Endothelial cell of umbilical vein (primary cell): Measurements from ENCODE around the gene OSBPL10. TPM values are rescaled to one million over a fixed set of nuclear protein-coding genes. Genes with fewer than 3 reads are reported as not detected.

Source experiments
- BruUV-seq: library from RNA; stranded (reverse); fragments of 400-500 nt; replicated peaks from 2 replicates; lab custom pipeline; 2021; lab: Mats Ljungman, UMichigan
- CTCF ChIA-PET: fragments of 300-600, 350-600 bp; sonication (Branson Sonifier 250); formaldehyde crosslinking; loops from one replicate; lab custom pipeline; 2021; ENCODE audit warnings: antibody characterized with exemption, inconsistent platforms; lab: Charles Lee
- POLR2A ChIA-PET: fragments of 300-600, 350-600 bp; sonication (Branson Sonifier 250); formaldehyde crosslinking; loops from one replicate; lab custom pipeline; 2021; ENCODE audit warnings: antibody characterized with exemption, inconsistent platforms; lab: Charles Lee
- DNase-seq: peaks from one replicate; pipeline ENCODE4 v3.0.0-alpha.2; 2011; ENCODE audit warnings: low read depth, low spot score
- FAIRE-seq: peaks from 2 replicates; lab custom pipeline; 2011; peaks lifted over from hg19 to GRCh38; lab: Jason Lieb, UNC
- H2AFZ ChIP-seq: 2 replicates; pipeline ENCODE4 v1.6.0; 2012; ENCODE audit warnings: low read depth, low read length, control low read depth, inconsistent platforms
- H3K27ac ChIP-seq: 2 replicates; pipeline ENCODE4 v1.5.1; 2011; ENCODE audit warnings: low read depth, mild to moderate bottlenecking, control low read depth, low read length, moderate library complexity; ENCODE audit not compliant: insufficient read depth
- H3K27me3 ChIP-seq, 2 experiments: 2 replicates each; pipeline versions ENCODE4 v1.6.0 to v1.6.1; 2011; ENCODE audit warnings: low read length in 2 of 2, mixed read lengths in 1 of 2; ENCODE audit not compliant: control insufficient read depth in 2 of 2, insufficient read depth in 2 of 2
- H3K36me3 ChIP-seq, 2 experiments: 2 replicates in 1 of 2; 3 replicates in 1 of 2; pipeline ENCODE4 v1.5.1; 2011; ENCODE audit warnings: low read length in 2 of 2, mild to moderate bottlenecking in 1 of 2, moderate library complexity in 1 of 2; ENCODE audit not compliant: control insufficient read depth in 2 of 2, insufficient read depth in 2 of 2; ENCODE audit errors: extremely low read depth in 1 of 2
- H3K4me1 ChIP-seq: 3 replicates; pipeline ENCODE4 v1.5.1; 2011; ENCODE audit warnings: mild to moderate bottlenecking, low read length; ENCODE audit not compliant: control insufficient read depth, insufficient read depth; ENCODE audit errors: extremely low read depth
- H3K4me2 ChIP-seq: 2 replicates; pipeline ENCODE4 v1.6.1; 2011; ENCODE audit warnings: low read length, control low read depth, mixed read lengths; ENCODE audit not compliant: insufficient read depth
- H3K4me3 ChIP-seq, 3 experiments: fragments of 200-600 bp in 1 of 3; sonication (generic), shearing (Covaris generic) in 1 of 3; replicated peaks in 1 of 3; 2 replicates each; pipeline ENCODE4 v1.5.1; 2011 to 2016; ENCODE audit warnings: control low read depth in 3 of 3, low read length in 3 of 3, mild to moderate bottlenecking in 2 of 3, inconsistent platforms in 1 of 3, low read depth in 1 of 3, moderate library complexity in 1 of 3; ENCODE audit not compliant: insufficient read depth in 1 of 3
- H3K79me2 ChIP-seq: 2 replicates; pipeline ENCODE4 v1.6.0; 2012; ENCODE audit warnings: low read length, inconsistent platforms; ENCODE audit not compliant: control insufficient read depth, insufficient read depth
- H3K9ac ChIP-seq: replicated peaks from 2 replicates; pipeline ENCODE3; 2011; ENCODE audit warnings: low read length, control low read depth; ENCODE audit not compliant: insufficient read depth; ENCODE audit errors: extremely low read depth
- H3K9me1 ChIP-seq: replicated peaks from 3 replicates; pipeline ENCODE4 v1.6.0; 2011; ENCODE audit warnings: mild to moderate bottlenecking, low read length; ENCODE audit not compliant: control insufficient read depth, insufficient read depth; ENCODE audit errors: extremely low read depth
- H3K9me3 ChIP-seq: replicated peaks from 2 replicates; pipeline ENCODE4 v1.5.1; 2012; ENCODE audit warnings: low read length, inconsistent platforms; ENCODE audit not compliant: control insufficient read depth, insufficient read depth
- H4K20me1 ChIP-seq: replicated peaks from 2 replicates; pipeline ENCODE3; 2011; ENCODE audit warnings: mild to moderate bottlenecking, low read length; ENCODE audit not compliant: control insufficient read depth, insufficient read depth; ENCODE audit errors: extremely low read depth
- EZH2 ChIP-seq: IDR thresholded peaks from 2 replicates; pipeline ENCODE4 v1.6.1; 2012; ENCODE audit warnings: borderline replicate concordance, low read depth, mild to moderate bottlenecking, moderate library complexity, low read length, inconsistent platforms; ENCODE audit not compliant: severe bottlenecking
- FOS ChIP-seq: IDR thresholded peaks from 2 replicates; pipeline ENCODE4 v1.6.1; 2011; ENCODE audit warnings: mild to moderate bottlenecking, low read length, moderate library complexity, borderline replicate concordance; ENCODE audit not compliant: insufficient read depth
- GATA2 ChIP-seq: IDR thresholded peaks from 2 replicates; pipeline ENCODE4 v1.7.0; 2011; ENCODE audit warnings: low read depth, mild to moderate bottlenecking, moderate library complexity, mixed read lengths, low read length; ENCODE audit not compliant: insufficient read length, insufficient read depth
- JUN ChIP-seq: IDR thresholded peaks from 2 replicates; pipeline ENCODE4 v1.6.1; 2011; ENCODE audit warnings: borderline replicate concordance, low read depth; ENCODE audit not compliant: insufficient read length, insufficient read depth
- MYC ChIP-seq: IDR thresholded peaks from one replicate; pipeline ENCODE4 v1.6.1; 2011; ENCODE audit warnings: mild to moderate bottlenecking, low read depth, low read length
- POLR2A ChIP-seq: IDR thresholded peaks from 2 replicates; pipeline ENCODE4 v1.6.1; 2012; ENCODE audit warnings: low read depth, mild to moderate bottlenecking, control low read depth, low read length
- POLR2AphosphoS5 ChIP-seq: IDR thresholded peaks from 2 replicates; pipeline ENCODE4 v1.6.1; 2012; ENCODE audit warnings: low read depth, mild to moderate bottlenecking, control low read depth, low read length, moderate library complexity; ENCODE audit not compliant: insufficient read depth
- dilution Hi-C: fragments of 300-500 bp; cut with MboI; formaldehyde crosslinking; loops from one replicate; pipeline ENCODE4 v1.15.0; 2019; ENCODE audit warnings: low sequenced_read_pairs; ENCODE audit not compliant: extremely low pct_ligation_motif_present
- intact Hi-C: fragments of 100-400 bp; cut with micrococcal nuclease; formaldehyde crosslinking; loops from one replicate; pipeline ENCODE4 v1.10.0; 2022
- polyA plus RNA-seq, 4 experiments: library from polyadenylated mRNA; depleted of rRNA in 3 of 4; stranded (reverse) in 3 of 4; unstranded in 1 of 4; fragments of >200 nt; gene quantifications; 2 replicates each; pipeline versions ENCODE4 v1.2.1 to v1.2.3, GENCODE V29; 2011 to 2012; ENCODE audit warnings: missing spikeins in 1 of 4
- total RNA-seq: library from RNA; stranded (reverse); gene quantifications from 2 replicates; pipeline ENCODE4 v1.2.3, GENCODE V29; 2021
- TF ChIP-seq, protein P1 (sequence below), 2 donors: IDR thresholded peaks; 1 replicate in 1 of 2; 2 replicates in 1 of 2; pipeline ENCODE4 v1.5.1; 2011; ENCODE audit warnings: low read length in 2 of 2, mild to moderate bottlenecking in 2 of 2, moderate library complexity in 2 of 2, control low read depth in 1 of 2, inconsistent platforms in 1 of 2, low read depth in 1 of 2; ENCODE audit not compliant: insufficient read depth in 1 of 2; ENCODE audit errors: extremely low read depth in 1 of 2
- TF ChIP-seq, protein P2 (sequence below): IDR thresholded peaks from 2 replicates; pipeline ENCODE4 v1.6.1; 2011; ENCODE audit not compliant: insufficient read depth, insufficient read length

The OSBPL10 gene
- total and polyA plus RNA-seq, 2 donors (not counting 3 experiments of a cell fraction or from before 2014, with no cell fraction given): 10.8 to 47.6 TPM

DNA sequence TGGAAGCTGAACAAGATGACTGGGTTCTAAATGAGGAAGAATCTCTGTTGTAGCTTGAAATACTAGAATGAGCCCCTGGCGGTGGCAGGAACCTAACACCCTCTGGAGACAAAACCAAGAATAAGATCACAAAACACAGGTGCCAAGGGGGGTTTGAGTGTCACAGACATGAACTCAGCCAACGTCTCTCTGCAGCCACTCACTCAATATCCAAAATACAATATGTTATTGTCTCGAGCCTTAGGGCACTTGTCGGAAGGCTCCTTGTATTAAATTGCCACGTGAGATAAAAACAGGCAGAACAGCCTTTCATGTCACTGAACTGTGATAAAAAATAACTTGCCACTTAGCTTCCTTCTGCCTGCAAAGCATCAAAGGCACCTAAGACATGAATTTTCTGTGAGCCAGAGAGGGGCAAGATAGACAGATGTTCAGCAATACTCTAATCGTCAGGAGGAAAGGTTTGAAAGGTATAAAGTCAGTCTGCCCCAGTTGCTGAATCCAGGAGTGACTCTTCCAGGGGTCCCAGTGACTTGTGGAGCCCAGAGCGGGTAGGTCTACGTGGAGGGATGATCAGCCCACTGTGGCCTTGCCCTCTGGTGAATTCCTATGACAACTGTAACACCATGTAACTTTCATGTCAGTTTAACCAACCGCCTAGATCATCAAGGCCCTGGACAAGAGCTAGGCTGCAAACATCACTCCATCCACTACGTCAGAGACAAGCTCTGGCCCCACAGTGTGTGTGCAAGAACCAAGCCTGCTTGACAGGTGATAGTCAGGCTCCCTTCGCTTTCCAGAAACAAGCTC, 165.2 kb downstream of the OSBPL10 start:
- H3K27ac ChIP-seq: no peak overlapping the region
- no peaks in the 10 kb centered on the region for H3K27me3 ChIP-seq
- DNase-seq: no peak
- no peaks in the 10 kb centered on the region for H3K36me3 ChIP-seq
- intact Hi-C loops (no loop called here), dilution Hi-C loops (no loop called here)
- H4K20me1 ChIP-seq: no peaks in the 10 kb centered on the region
- H3K4me1 ChIP-seq: no peaks in the 10 kb centered on the region
- no peak overlapping the region for H3K9ac ChIP-seq
- no peaks in the 10 kb centered on the region for H3K79me2 ChIP-seq
- BruUV-seq: no TSS peak
- H3K4me3 ChIP-seq: no peak overlapping the region
- CTCF ChIA-PET: interaction anchor here (0.7 to 0.9 kb wide), 2 partner anchors 11 to 205 kb away, joined by 3 read pairs; no protein-coding TSS in a partner anchor
- TF ChIP-seq, protein P1, sequence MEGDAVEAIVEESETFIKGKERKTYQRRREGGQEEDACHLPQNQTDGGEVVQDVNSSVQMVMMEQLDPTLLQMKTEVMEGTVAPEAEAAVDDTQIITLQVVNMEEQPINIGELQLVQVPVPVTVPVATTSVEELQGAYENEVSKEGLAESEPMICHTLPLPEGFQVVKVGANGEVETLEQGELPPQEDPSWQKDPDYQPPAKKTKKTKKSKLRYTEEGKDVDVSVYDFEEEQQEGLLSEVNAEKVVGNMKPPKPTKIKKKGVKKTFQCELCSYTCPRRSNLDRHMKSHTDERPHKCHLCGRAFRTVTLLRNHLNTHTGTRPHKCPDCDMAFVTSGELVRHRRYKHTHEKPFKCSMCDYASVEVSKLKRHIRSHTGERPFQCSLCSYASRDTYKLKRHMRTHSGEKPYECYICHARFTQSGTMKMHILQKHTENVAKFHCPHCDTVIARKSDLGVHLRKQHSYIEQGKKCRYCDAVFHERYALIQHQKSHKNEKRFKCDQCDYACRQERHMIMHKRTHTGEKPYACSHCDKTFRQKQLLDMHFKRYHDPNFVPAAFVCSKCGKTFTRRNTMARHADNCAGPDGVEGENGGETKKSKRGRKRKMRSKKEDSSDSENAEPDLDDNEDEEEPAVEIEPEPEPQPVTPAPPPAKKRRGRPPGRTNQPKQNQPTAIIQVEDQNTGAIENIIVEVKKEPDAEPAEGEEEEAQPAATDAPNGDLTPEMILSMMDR (IDR thresholded peaks at IDR 0.05; ENCODE audit: extremely low read depth in 1 of 2, insufficient read depth in 1 of 2, low read depth in 1 of 2, low read length in 2 of 2): no peak
- TF ChIP-seq, protein P2, sequence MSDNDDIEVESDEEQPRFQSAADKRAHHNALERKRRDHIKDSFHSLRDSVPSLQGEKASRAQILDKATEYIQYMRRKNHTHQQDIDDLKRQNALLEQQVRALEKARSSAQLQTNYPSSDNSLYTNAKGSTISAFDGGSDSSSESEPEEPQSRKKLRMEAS: no peak
- TF ChIP-seq GATA2 (no peak), EZH2 (no peak), FOS (no peak), POLR2A (no peak), POLR2AphosphoS5 (no peak), JUN (no peak), MYC (no peak)
- no peak overlapping the region for H3K4me2 ChIP-seq
- no peak overlapping the region for H2AFZ ChIP-seq
- FAIRE-seq: no peak
- POLR2A ChIA-PET: no interaction called here
- H3K9me1 ChIP-seq: no peaks in the 10 kb centered on the region
- no peaks in the 10 kb centered on the region for H3K9me3 ChIP-seq
